ENCODE results near the gene CSNK1A1. TPM values are rescaled to one million over a fixed set of nuclear protein-coding genes. Genes with fewer than 3 reads are reported as not detected.
"Not testable (repeated sequence)": the region's sequence is repeated elsewhere in the genome, so short reads cannot be mapped to it uniquely, and the experiment has no call there.

Gene CSNK1A1
- total RNA-seq, 1 donor from 2014 or later, result 198 TPM

- Histone ChIP-seq H3K4me3 (no peak overlapping the region), H3K36me3 (peaks cover 23% of the 10 kb centered on the region), H3K4me1 (peaks cover 74% of the 10 kb centered on the region), H3K27me3 (ENCODE audit: low read depth) (no peaks in the 10 kb centered on the region), H3K27ac (no peak overlapping the region), H3K9me3 (no peaks in the 10 kb centered on the region)
- ATAC-seq, result no peak
- intact Hi-C loops (cut with DNase I), result no loop called here
- no peak for DNase-seq
- TF ChIP-seq CTCF (IDR thresholded peaks at IDR 0.05), result no peak
Measured at GRCh38 chr5:149518620-149519019, 32.6 kb downstream of the CSNK1A1 start.

GRCh38 chr5:149517461-149518122 is 33.6 kb downstream of the CSNK1A1 start:
- Histone ChIP-seq H3K9me3 (no peaks in the 10 kb centered on the region), H3K4me3 (no peak overlapping the region), H3K36me3 (peaks cover 17% of the 10 kb centered on the region), H3K27me3 (ENCODE audit: low read depth) (no peaks in the 10 kb centered on the region), H3K27ac (no peak overlapping the region), H3K4me1 (peaks cover 66% of the 10 kb centered on the region)
- ATAC-seq, result peak in 1 of 2 donors; percentile 45
- intact Hi-C loops (cut with DNase I), result no loop called here
- DNase-seq, result no peak
- TF ChIP-seq CTCF (IDR thresholded peaks at IDR 0.05), result no peak

GRCh38 chr5:149514512-149514911 is 36.7 kb downstream of the CSNK1A1 start:
- no peak for TF ChIP-seq CTCF (IDR thresholded peaks at IDR 0.05)
- no peaks in the 10 kb centered on the region for H3K27me3 ChIP-seq (ENCODE audit: low read depth)
- H3K9me3 ChIP-seq, result no peaks in the 10 kb centered on the region
- no peak for ATAC-seq
- intact Hi-C loops (cut with DNase I), result no loop called here
- no peak overlapping the region for H3K4me3 ChIP-seq
- peaks cover 39% of the 10 kb centered on the region for H3K36me3 ChIP-seq
- no peak for DNase-seq
- peaks cover 39% of the 10 kb centered on the region for H3K4me1 ChIP-seq
- H3K27ac ChIP-seq, result no peak overlapping the region

GRCh38 chr5:149513372-149513947 is 37.8 kb downstream of the CSNK1A1 start:
- H3K27me3 ChIP-seq (ENCODE audit: low read depth); intact Hi-C loops (cut with DNase I): not testable (repeated sequence)

GRCh38 chr5:149510136-149510535 is 41.1 kb downstream of the CSNK1A1 start:
- intact Hi-C loops (cut with DNase I), result no loop called here

More at GRCh38 chr5:149513372-149513947, 37.8 kb downstream of the CSNK1A1 start:
- not testable (repeated sequence) for H3K9me3 ChIP-seq, ATAC-seq, H3K27ac ChIP-seq, DNase-seq, H3K4me3 ChIP-seq
- Histone ChIP-seq H3K36me3 (peaks cover 46% of the 10 kb centered on the region), H3K4me1 (peaks cover 28% of the 10 kb centered on the region)

More at GRCh38 chr5:149510136-149510535, 41.1 kb downstream of the CSNK1A1 start:
- ATAC-seq, result no peak
- no peak for TF ChIP-seq CTCF (IDR thresholded peaks at IDR 0.05)
- H3K36me3 ChIP-seq, result peaks cover 80% of the 10 kb centered on the region
- no peak for DNase-seq
- no peak overlapping the region for H3K4me3 ChIP-seq
- H3K27me3 ChIP-seq (ENCODE audit: low read depth), result no peaks in the 10 kb centered on the region
- H3K4me1 ChIP-seq, result peaks cover 2% of the 10 kb centered on the region
- no peak overlapping the region for H3K27ac ChIP-seq
- H3K9me3 ChIP-seq, result no peaks in the 10 kb centered on the region
